Umbilical cord (tissue), 2 donors: Measurements from ENCODE around the gene SPEG. TPM values are rescaled to one million over a fixed set of nuclear protein-coding genes. Genes with fewer than 3 reads are reported as not detected.
A peak's percentile ranks its signal among the peaks of the same experiment; 100 is the strongest.

Source experiments
- DNase-seq: peaks from one replicate; pipeline ENCODE4 v3.0.0-alpha.2; 2015; ENCODE audit warnings: low spot score
- total RNA-seq: library from RNA; depleted of rRNA; stranded (reverse); fragments of >200 nt; gene quantifications from one replicate; pipeline ENCODE4 v1.2.3, GENCODE V29; 2014; ENCODE audit warnings: low replicate concordance; ENCODE audit not compliant: insufficient read depth

The SPEG gene
- total RNA-seq, 1 donor from 2014 or later: 61.9 TPM

GRCh38 chr2:219423652-219424377 lies 10.8 kb upstream of the SPEG start:
- DNase-seq: no peak

DNA sequence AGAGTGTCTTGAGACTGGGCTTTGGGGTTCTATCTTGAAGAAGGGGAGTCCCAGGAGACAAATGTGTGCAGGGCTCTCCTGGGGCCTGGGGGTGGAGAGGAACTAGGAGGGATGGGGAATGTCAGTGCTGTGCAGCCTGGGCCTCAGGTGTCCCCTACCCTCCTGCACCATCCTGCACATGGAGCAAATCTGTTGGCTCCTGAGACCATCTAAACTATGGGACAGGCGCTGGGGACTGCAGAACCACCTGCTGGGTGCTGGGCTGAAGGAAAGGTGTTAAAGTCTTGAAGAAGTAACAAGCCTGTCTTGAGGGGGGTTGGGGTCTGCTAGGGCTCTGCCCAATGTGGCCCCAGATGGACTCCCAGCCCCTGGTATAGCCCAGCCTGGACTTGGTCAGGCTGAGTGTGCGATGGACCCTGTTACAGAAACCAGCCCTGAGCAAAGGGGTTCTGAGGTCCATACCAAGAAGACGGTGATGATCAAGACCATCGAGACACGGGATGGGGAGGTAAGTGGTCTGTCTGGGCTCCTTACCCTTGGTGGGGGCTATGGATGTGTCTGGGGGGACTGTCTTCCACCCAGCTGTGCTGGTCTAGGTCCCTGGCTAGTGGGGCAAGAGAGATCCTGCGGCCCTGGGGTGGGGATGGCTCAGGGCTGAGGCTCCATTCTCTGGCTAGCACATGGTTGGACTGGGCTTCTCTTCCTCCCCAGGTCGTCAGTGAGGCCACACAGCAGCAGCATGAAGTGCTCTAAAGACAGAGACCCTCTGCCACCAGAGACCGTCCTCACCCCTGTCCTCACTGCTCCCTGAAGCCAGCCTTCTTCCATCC lies 9.2 kb upstream of the SPEG start:
- no peak for DNase-seq

GRCh38 chr2:219426068-219426443 lies 8.6 kb upstream of the SPEG start:
- DNase-seq: no peak

DNA sequence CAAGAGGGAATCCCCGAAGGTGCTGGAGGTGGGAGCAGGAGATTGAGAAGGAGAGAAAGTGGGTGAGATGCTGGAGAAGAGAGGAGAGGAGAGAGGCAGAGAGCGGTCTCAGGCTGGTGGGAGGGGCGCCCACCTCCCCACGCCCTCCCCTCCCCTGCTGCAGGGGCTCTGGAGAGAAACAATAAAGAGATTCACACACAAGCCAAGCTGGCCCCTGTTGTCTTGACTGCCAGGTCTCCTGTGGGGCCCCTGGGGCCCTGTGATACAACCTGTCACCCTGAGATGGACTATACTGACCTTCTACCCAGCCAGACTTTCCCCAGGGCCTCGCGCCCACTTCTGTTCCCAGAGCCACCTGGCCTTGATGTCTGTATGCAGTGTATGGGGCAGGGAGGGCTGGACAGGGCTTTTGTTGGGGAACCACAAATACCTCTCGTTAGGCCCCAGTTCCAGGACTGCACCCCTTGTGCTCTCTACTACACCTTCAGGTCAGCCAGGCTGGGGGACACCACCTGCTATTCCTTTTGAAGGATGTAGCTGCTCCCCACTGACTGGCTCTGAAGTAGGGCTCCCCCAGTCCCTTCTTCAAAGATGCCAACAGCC lies 8.0 kb upstream of the SPEG start:
- DNase-seq: no peak

DNA sequence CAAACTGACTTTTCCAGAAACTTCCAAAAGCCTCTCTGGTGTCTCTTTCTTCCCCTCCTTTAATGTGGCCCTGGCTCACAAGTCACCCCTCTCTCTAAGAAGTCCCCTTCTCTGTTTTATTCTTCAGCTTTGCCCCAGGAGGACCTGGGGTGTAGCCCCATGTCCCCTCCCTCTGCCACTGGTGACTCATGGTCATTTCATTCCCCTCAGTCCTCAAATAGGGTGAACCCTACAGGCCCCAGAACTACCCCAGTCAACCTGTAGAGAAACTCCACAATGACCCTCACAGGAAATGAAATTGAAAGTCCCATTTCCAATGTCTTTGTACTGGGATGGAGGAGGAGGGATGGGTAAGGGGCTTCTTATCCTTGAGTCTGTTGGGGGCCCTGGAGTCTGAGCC lies 6.2 kb upstream of the SPEG start:
- no peak for DNase-seq

- no peak for DNase-seq
Observed at GRCh38 chr2:219429958-219430606, 4.6 kb upstream of the SPEG start.

DNA sequence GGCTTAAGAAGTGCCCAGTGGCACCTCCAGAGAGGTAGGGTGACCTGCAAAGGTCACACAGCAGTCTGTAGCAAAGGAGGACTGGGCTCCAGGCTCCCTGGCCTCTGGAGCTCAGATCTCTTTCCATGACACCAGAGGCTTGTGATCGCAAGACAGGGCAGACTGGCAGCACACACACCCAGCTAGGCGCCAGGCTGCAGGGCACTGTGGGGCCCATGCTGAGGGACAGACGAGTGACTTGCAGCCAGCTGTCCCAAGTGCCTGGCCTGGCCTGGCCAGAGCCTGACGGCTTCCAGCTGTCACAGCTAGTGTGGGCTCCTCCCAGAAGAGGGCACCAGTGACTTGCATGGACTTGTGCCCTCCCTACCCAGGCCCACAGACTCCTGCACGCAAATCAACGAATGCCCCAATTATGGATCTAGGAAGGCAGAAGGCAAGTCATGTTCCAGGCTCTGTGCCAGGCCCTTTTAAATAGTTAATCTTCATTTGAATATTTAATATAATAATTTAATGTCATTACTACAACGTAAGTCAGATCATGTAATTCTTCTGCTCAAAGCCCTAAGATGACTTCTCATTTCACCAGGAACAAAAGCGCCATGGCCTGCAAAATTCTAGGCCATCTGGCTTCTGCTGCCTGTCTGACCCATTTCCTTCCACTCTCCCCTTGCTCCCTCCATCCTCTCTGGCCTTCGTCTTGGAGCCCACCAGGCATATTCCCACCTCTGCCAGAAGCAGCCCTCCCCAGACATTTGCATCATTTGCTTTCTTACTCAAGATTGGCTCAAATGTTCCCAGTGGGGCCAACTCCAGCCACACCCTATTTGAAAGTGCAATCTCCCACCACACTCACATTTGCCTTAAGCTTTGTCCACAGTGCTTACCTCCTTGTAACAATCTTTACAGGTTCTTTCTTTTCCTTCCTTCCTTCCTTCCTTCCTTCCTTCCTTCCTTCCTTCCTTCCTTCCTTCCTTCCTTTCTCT lies 3.7 kb upstream of the SPEG start:
- peak; percentile 67 for DNase-seq

DNA sequence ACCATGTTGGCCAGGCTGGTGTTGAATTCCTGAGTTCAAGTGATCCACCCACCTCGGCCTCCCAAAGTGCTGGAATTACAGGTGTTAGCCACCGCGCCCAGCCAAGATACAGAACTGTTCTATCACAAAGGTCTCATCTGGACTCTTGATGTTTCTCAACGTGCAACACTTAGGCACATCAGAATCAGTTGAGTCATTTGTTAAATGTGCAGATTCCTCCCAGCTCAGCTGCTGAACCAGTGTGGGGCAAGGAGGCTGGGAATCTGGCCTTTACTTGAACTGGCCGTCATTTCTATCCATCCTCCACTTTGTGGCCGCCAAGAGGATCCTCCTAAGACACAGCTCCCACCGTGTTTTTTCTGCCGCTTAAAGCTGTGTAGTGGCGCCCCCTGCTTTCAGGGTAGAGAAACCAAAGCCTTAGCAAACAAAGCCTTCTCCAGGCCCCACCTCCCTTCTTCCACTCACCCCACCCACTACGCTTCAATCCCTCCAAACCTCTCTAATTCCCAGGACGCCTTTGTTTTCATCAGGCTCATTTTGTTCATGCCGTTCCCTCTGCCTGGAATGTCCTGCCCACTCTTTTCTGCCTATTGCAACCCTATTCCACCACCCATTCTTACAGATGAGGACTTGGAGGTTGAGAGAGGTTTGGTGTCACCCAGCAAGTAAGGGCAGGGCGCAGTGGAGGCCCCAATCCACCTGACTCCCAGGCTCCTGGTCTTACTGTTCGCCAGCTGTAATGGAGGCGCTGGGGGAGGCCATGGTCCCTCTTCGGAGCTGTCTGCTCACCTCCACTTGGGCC lies 776 bp upstream of the SPEG start:
- DNase-seq: no peak

- DNase-seq: no peak
Observed at GRCh38 chr2:219434468-219434717, 250 bp upstream of the SPEG start.

DNA sequence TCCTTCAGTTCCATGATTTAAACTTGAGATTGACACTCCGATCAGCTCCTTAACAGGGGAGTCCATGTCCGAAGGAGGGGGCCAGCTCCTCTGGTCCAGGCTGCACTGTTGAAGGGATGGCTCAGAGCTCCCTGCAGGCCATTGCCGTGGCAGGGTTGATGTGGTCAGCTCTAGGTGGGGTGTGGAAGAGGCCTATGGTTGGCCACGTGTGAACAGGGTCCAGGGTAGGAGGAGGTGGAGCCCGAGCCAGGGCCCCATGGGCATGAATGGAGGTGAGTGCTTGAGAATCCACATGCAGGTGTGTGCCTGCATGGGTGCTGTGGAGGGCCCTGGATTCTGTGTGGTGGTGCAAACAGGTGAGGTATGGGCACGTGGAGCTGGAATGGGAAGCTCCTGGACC lies 1.1 kb downstream of the SPEG start:
- no peak for DNase-seq

- no peak for DNase-seq
Observed at GRCh38 chr2:219436491-219436890, 1.8 kb downstream of the SPEG start.

DNA sequence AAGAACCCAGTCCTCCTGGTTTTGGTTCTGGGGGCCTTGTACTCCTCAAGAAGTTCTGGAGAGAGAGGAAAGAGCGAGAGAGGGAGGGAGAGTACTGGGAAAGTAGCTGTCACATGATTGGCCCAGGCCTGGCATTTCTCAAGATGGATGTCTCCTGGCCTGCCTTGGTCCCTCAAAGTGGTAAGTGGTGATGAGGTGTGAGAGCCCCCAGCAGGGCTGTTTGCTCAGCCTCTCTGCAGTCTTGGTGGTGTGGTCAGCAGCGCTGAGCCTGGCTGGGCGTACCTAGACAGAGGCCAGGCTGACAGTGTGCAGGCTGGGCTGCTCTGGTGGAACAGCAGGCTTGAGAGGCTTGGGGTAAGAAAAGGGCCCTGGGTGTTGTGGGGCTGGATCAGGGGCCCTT lies 2.5 kb downstream of the SPEG start:
- no peak for DNase-seq

- no peak for DNase-seq
Observed at GRCh38 chr2:219437690-219438206, 3.1 kb downstream of the SPEG start.

GRCh38 chr2:219438453-219438852 lies 3.8 kb downstream of the SPEG start:
- DNase-seq: no peak

- DNase-seq: no peak
Observed at GRCh38 chr2:219439506-219439905, 4.9 kb downstream of the SPEG start.

DNA sequence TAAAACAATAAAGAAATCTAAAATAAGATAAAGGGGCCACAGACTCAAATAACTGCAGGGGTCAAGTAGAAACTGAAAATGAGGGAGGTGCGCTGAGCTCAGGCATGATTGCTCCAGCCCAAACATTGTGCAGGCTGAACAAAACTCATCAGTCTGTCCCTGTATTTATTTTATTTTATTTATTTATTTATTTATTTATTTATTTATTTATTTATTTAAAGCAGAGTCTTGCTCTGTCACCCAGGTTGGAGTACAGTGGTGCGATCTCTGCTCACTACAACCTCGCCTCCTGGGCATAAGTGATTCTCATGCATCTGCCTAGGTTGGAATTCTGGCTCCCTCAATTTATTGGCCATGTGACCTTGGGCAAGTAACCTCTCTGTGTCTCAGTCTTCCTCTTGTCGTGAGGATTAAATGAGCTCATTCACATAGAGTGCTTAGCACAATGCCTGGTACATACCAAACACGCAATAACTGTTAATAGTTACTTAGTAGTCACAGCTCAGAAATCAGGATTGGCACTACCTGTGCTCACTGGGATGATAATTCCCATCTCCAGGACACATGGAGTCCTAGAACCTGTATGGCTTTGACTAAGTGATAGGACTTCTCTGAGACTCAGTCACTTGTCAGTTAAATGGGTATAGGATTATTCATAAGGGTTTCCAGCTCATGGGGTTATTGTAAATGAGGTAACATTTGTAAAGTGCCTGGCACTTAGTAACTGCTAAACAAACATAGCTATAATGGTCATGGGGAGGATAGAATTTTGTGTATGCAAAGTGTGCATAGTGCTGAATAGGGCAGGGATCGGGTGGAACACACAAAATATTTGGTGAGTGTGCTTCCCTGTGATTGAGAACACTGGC lies 6.0 kb downstream of the SPEG start:
- DNase-seq: no peak

DNA sequence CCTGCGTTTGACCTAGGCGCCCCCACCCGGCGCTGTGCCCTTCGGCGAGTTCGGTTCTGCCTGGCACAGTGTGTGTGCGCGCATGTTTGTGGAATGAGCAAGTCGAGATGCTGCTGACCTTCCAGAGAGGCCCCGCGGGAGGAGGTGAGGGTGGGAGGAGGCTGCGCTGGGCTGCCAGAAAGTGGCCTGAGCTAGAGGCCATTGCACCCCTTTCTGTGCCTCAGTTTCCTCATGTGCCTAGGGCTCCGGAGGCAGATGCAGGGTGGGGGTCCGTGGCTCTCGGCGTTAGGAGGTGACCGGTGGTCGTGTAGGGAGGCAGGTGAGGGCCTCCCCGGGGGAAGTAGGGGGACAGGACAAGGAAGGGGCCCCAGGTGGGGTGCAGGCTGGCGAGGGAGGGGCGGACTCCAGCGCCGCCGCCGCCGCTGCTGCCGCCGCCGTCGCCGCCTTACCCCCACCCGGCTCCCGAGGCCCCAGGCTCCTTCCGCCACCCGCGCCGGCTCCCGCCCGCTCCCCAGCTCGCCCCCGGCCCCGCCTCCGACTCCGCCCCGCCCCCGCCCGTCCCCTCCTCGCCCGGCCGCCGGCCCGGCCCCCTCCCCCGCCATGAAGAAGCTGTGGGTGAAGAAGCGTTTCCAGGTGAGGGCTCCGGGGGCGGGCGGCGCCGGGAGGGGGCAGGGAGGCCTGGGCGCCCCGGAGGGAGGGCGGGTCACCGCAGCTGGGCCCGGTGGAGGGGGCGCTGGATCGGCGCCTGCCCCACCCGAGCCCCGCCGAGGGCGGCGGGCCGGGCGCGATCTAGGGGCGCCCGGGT lies 7.0 kb downstream of the SPEG start:
- DNase-seq: peak; percentile 81

DNA sequence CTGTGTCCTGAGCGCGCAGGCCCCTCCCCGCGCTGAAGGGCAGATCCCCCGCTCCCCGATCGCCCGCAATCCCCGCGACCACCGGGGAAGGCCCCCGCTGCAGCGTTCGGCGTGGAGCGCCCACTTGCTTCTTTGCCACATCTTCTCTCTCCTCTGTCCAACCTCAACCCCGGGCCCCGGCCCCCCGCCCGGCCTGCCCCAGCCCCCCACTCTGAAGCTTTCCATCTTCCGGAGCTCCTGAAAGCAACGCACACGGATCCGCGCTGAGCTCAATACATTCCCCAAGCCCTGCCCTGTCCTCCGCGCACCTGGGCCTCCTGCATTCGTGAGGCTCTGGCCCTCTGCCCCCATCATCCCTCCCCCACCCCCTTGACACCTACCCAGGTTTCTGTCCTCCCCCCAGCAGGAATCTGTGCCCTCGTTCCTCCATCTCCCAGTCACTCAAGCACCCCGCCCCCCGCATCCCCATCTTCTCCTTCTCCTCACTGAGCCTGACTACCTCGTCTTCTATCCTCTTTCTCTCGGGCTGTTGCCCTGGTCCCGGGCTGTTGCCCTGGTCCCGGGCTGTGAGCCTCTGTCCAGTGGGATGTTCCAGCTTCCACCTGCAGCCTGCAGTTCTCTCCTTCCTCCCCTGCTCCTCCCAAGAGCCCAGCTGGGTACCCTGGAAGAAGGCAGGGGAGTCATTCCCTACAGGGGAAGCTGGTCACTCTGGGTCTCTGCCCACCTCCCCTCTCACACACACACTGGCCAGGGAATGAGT lies 7.8 kb downstream of the SPEG start:
- no peak for DNase-seq
